Nephron (organoid): ENCODE data around the gene ARHGEF2.

ENCODE experiments used
- H3K27ac Mint-ChIP-seq, 3 experiments: 2 replicates each; pipeline ENCODE4 v1.8.0; 2020; ENCODE audit warnings: mixed read lengths in 3 of 3, mild to moderate bottlenecking in 2 of 3, moderate library complexity in 1 of 3
- H3K27me3 Mint-ChIP-seq: 2 replicates; pipeline ENCODE4 v1.8.0; 2021; ENCODE audit warnings: low read depth, mild to moderate bottlenecking, moderate library complexity, mixed read lengths
- H3K36me3 Mint-ChIP-seq: 2 replicates; pipeline ENCODE4 v1.8.0; 2020; ENCODE audit warnings: low read depth, mixed read lengths
- H3K4me1 Mint-ChIP-seq: 2 replicates; pipeline ENCODE4 v1.8.0; 2020; ENCODE audit warnings: mixed read lengths
- H3K4me3 Mint-ChIP-seq, 3 experiments: 2 replicates each; pipeline ENCODE4 v1.8.0; 2020; ENCODE audit warnings: mild to moderate bottlenecking in 3 of 3, mixed read lengths in 3 of 3, moderate library complexity in 2 of 3
- H3K9me3 Mint-ChIP-seq: 2 replicates; pipeline ENCODE4 v1.8.0; 2020; ENCODE audit warnings: mixed read lengths
- CTCF ChIP-seq, 3 experiments: fragments of 200-600 bp; sonication (generic); IDR thresholded peaks; one replicate each; pipeline ENCODE4 v1.5.0; 2021; ENCODE audit warnings: antibody characterized with exemption in 3 of 3; ENCODE audit not compliant: unreplicated experiment in 3 of 3

Gene ARHGEF2

GRCh38 chr1:155961937-155962336, 16.4 kb downstream of the ARHGEF2 start:
- no peak for TF ChIP-seq CTCF (IDR thresholded peaks at IDR 0.05; ENCODE audit: unreplicated experiment in 3 of 3)
- Mint-ChIP-seq H3K36me3 (peaks cover 68% of the 10 kb centered on the region), H3K27me3 (no peaks in the 10 kb centered on the region), H3K4me1 (peaks cover 26% of the 10 kb centered on the region), H3K27ac (peak overlapping the region in 2 of 3 experiments; percentile 44 to 88), H3K9me3 (no peaks in the 10 kb centered on the region), H3K4me3 (no peak overlapping the region)

- H3K4me3 Mint-ChIP-seq: peak overlapping the region in 2 of 3 experiments; percentile 8 to 34
- no peaks in the 10 kb centered on the region for H3K9me3 Mint-ChIP-seq
- H3K36me3 Mint-ChIP-seq: peaks cover 63% of the 10 kb centered on the region
These were observed 18.1 kb downstream of the ARHGEF2 start for GRCh38 chr1:155960081-155960745.

DNA sequence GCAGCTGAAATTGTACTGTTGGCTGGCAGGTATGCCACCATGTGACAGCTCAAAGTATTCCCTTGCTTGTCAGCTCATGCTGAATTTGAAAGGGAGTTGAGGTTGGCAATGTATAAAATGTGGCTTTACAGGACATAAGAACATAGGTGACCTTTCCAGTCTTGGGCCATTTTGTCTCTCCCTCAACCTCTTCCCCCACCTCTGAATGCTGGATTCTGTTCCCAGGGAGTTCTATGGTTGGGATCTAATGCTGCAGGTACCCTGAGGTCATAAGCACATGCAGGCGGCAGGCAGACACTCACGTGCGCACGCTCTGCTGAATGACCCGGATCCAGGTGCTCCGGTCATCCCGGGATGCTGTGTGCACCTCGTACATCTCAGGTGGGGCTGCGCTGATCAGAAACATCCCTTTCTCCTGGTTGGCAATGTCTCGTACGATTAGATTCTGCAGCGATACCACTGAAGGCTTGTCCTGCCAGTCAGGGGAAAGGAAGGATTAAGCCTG, 20.9 kb downstream of the ARHGEF2 start:
- H3K36me3 Mint-ChIP-seq: peaks cover 71% of the 10 kb centered on the region
- no peak overlapping the region for H3K27ac Mint-ChIP-seq
- H3K27me3 Mint-ChIP-seq: no peaks in the 10 kb centered on the region
- H3K4me3 Mint-ChIP-seq: no peak overlapping the region
- TF ChIP-seq CTCF (IDR thresholded peaks at IDR 0.05; ENCODE audit: unreplicated experiment in 3 of 3): no peak
- H3K4me1 Mint-ChIP-seq: peaks cover 14% of the 10 kb centered on the region
- no peaks in the 10 kb centered on the region for H3K9me3 Mint-ChIP-seq

More at GRCh38 chr1:155960081-155960745, 18.1 kb downstream of the ARHGEF2 start:
- peak overlapping the region; percentile 43 to 88 (median 48) for H3K27ac Mint-ChIP-seq
- TF ChIP-seq CTCF (IDR thresholded peaks at IDR 0.05; ENCODE audit: unreplicated experiment in 3 of 3): no peak
- no peaks in the 10 kb centered on the region for H3K27me3 Mint-ChIP-seq
- peaks cover 14% of the 10 kb centered on the region for H3K4me1 Mint-ChIP-seq

GRCh38 chr1:155954645-155955044, 23.7 kb downstream of the ARHGEF2 start:
- TF ChIP-seq CTCF (IDR thresholded peaks at IDR 0.05; ENCODE audit: unreplicated experiment in 3 of 3): no peak
- Mint-ChIP-seq H3K27ac (no peak overlapping the region), H3K4me3 (no peak overlapping the region), H3K36me3 (peaks cover 66% of the 10 kb centered on the region), H3K4me1 (no peaks in the 10 kb centered on the region), H3K9me3 (no peaks in the 10 kb centered on the region), H3K27me3 (no peaks in the 10 kb centered on the region)

- no peak for TF ChIP-seq CTCF (IDR thresholded peaks at IDR 0.05; ENCODE audit: unreplicated experiment in 3 of 3)
- H3K36me3 Mint-ChIP-seq: peaks cover 65% of the 10 kb centered on the region
- H3K27ac Mint-ChIP-seq: no peak overlapping the region
- H3K4me3 Mint-ChIP-seq: no peak overlapping the region
- H3K27me3 Mint-ChIP-seq: no peaks in the 10 kb centered on the region
- H3K4me1 Mint-ChIP-seq: no peaks in the 10 kb centered on the region
- no peaks in the 10 kb centered on the region for H3K9me3 Mint-ChIP-seq
These were observed 25.8 kb downstream of the ARHGEF2 start for GRCh38 chr1:155952505-155952890.
